HG03520 (cell line): ENCODE data around the gene CAMTA1.

ENCODE experiments used
- ATAC-seq: cut with Tn5 transposase; IDR thresholded peaks from one replicate; pipeline ENCODE4 v1.9.1; 2021; ENCODE audit warnings: mild to moderate bottlenecking, moderate library complexity; ENCODE audit not compliant: unreplicated experiment

The CAMTA1 gene

DNA sequence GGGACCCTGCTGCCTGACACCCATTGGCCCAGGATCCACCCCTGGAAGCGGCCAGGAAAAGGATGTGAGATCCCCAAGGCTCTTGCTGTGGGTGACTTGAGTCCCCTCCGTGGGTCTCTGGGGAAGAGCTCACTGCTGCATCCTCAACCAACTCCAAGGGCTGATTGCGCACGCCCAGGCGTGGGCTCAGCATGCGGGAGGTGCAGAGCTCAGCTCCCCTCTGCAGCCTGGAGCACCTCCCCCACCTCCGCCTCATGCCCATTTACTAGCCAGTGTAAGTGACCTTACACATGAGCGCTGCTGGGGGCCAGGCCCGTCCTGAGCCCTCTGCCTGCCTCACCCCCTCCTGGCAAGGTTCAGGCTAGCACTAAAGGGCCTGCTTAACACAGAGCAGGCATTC is 847.4 kb downstream of the CAMTA1 start:
- ATAC-seq, result no peak

DNA sequence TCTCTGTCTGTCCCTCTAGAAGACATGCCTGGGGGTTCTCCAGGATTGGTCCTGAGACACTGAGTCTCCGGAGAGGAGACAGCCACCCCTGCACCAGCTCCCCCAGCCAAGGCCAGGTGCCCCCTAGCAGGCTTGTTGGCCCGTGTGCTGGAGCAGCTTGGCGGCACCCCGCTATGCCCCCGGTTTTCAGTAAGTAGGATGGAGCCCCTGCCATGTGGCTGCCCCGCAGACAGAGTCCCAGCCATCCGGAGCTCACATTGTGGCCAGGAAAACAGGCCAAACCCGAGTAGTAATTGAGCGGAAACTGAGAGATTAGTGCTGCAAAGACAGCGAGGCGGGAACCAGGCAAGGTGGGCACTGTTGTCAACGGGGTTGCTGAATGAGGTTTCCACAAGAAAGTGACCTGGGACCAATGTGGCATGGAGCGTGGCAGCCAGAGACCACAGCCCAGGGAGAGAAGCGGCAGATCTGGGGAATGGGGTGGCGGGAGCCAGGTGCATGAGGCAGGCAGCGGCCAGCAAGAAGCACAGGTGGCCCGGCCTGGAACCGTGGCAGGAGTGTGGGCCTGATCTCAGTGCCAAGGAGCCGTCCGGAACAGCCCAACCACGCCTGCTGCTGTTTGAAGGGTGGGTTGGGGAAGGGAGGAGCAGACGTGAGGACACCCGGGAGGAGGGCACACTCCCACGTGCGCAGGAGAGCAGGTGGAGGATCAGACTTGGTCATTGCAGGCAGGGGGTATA is 848.4 kb downstream of the CAMTA1 start:
- no peak for ATAC-seq

DNA sequence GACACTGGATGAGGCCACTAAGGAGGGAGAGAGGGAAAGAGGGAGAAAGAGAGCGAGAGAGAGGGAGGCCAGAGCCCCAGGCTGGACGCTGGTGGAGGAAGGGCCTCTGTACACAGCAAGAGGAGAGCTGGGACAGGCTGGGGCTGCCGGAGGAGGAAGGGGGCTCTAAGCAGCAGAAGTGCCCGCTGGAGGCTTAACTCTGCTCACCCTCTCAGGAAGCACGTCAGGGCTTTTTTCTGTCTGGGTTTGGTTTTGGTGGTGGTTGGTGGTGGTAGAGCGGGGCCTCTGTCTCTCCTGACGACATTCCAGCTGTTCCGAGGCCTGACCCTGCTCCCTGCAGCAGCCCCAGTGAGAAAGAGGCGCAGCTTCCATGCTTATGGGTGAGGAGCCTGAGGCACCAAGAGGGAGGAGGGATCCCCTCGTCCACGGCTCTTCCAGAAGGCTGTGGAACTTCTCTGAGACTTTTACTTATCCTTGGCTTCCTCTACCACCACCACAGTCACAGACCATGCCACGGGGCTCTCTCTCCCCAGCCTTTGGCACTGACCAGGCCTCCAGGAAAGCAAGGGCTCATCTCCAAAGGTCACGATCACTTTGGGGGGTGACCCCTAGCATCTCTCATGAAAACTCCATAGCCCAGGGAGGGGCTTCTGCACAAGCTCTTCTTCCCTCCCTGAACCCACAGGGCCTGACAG is 849.4 kb downstream of the CAMTA1 start:
- no peak for ATAC-seq

DNA sequence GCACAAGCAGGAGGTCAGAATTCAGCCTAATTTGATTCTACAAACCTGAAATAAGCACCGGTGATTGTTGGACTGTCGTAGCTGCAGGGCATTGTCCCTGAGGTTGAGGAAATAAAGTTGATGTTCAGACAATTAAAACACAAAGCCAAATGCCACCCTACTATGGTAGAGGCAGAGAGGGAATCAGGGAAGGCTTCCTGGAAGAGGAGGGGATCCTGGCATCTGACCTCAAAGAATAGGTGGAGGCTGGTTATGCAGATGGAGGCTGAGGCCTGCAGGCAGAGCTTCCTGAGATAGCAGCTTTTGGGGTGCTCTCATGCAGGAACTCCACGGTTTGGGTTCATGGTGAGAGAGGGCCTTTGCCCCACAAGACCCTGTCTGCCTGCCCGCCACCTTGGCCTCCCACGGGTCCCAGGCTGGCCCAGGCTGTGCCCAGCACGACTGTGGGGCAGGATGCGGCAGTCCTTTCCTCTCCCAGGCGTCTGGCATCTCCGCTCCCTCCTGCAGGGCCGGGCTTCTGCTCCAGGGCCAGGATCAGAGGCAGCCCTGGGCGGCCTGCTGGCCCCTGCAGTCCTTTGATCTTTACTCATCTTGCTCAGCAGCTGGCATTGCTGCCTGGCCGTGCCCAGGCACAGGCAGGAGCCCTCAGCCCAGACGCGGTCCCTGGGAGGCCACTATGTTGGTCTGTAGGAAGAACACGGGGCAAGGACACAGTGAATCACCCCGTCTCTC is 851.7 kb downstream of the CAMTA1 start:
- no peak for ATAC-seq

DNA sequence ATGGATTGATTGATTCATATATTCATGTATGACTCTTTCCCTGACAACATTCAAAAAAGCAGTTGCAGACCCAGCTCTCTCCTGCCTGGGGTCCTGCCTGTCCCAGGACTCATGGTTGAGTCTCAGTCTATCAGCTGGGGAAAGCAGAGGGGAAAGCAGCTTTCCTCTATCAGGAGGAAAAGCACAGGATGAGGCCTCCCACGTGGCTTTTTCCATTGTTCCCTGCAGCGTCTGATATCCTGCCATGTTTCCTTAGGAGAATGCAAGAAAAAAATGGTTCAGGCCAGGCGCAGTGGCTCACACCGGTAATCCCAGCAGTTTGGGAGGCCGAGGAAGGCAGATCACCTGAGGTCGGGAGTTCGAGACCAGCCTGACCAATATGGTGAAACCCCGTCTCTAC is 852.8 kb downstream of the CAMTA1 start:
- ATAC-seq, result no peak

DNA sequence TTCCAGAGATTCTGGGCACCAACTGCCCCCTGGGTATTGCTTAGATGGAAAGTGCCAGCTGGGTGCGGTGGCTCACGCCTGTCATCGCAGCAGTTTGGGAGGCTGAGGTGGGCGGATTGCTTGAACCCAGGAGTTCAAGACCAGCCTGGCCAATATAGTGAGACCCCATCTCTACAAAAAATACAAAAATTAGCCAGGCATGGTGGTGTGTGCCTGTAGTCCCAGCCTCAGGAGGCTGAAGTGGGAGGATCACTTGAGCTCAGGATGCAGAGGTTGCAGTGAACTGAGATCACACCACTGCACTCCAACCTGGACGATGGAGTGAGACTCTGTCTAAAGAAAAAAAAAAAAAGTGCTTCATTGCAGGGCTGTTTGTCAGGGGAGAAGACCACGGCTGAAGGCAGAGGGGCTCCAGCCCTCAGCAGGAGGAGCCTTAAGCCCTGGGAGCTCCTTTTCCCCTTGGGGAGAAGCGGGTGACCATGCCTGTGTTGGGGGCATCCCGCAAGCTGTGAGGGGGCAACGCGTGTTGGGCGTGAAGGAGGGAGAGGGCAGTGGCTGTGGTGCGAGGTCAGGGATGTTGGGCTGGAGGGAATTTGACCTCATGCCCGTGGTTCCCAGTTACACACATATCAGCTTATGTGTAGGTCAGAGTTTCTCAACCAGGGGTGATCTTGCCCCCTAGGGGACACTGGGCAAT is 854.3 kb downstream of the CAMTA1 start:
- no peak for ATAC-seq

DNA sequence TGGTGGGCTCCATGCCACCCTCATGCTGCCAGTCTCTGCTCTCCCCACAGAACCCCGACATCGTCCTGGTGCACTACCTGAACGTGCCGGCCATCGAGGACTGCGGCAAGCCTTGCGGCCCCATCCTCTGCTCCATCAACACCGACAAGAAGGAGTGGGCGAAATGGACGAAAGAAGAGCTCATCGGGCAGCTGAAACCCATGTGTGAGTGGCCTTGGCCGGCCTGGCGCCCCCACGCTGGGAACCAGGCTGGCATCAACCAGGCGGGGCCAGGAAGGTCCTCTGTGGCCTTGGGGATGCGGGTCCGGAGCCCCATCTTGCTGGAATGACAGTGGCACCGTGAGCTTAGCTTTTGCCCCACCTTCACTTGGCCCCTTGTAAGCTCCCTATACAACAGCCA is 855.1 kb downstream of the CAMTA1 start:
- ATAC-seq, result no peak

DNA sequence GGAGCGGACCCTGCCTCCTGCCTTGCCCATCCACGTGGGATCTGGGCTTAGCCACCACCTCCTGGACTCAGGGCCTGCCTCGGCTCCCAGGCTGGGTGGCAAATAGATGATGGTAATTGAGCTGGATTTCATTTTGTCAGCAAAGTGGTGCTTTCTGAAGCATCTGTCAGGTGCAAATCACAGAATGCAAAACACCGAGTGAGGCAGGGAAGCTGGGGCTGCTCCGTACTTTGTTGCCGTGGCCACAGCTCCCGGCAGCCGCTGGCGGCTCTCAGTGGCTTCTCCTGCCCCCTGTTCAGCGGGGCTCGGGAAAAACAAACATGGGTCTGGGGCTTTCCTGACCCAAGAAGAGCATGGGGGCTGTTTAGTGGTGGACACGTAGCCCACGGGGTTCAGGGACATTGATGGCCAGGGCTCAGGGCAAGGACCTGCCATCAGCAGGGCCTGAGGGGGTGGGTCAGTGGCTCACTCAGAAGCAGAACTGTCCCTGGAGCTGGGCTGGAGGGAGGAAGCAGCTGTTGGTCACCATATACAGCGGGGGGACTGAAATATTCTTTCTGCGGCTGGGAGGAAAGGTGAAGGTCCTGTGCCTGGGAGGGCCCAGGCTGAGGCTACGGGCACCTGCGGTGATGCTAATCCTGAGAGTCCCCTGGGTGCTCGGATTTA is 855.8 kb downstream of the CAMTA1 start:
- ATAC-seq, result no peak

DNA sequence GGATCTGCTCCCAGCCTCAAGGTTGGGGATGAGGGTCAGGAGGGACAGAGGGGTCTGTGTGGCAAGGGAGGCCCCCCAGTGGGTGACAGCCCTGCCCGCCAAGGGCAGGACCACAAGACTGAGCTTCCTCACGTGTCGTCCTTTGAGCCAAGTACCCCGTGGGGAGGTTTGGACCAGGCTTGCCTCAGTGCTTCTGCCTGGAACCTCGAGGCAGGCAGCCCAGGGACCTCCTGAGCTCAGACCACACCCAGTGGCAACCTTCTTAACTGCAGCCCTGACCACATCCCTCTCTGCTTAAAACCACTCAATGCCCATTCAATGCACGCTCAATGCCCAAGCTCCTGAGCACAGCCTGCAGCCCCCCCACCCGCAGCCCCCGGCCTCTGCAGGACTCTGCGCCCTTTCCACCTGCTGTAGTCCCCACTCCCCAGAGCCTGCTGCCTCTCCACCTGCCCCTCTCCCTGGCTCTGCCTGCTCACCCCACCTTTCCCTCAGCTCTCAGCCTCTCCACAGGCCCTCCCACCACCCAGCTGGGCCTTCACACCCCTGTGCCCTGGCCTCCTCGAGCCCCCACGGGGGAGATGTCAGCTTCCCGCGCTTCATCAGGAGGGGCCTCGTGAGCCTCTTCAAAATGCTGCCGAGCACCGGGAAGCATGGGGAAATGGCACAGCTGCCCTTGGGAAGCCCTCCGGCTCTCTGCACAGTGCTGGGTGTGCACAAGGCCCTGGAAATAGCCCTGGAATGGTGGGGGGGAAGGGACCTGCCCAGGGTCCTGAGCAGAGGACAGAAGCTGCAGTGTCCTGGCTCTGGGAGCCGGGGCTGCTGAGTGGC is 856.5 kb downstream of the CAMTA1 start:
- ATAC-seq, result no peak

DNA sequence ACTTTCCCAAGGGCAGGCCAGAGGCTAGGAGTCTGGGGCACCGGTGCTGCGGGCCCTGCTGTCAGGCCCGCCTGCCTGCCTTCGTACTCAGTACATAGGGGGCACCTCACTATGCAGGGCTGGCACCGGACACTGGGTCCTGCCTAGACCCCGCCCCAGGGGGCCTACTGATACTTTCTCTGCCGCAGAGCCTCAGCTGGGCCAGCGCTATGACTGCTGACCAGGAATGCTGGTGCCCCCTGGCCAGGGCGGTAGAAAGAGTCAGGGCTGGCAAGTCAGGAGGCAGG is 857.1 kb downstream of the CAMTA1 start:
- no peak for ATAC-seq

DNA sequence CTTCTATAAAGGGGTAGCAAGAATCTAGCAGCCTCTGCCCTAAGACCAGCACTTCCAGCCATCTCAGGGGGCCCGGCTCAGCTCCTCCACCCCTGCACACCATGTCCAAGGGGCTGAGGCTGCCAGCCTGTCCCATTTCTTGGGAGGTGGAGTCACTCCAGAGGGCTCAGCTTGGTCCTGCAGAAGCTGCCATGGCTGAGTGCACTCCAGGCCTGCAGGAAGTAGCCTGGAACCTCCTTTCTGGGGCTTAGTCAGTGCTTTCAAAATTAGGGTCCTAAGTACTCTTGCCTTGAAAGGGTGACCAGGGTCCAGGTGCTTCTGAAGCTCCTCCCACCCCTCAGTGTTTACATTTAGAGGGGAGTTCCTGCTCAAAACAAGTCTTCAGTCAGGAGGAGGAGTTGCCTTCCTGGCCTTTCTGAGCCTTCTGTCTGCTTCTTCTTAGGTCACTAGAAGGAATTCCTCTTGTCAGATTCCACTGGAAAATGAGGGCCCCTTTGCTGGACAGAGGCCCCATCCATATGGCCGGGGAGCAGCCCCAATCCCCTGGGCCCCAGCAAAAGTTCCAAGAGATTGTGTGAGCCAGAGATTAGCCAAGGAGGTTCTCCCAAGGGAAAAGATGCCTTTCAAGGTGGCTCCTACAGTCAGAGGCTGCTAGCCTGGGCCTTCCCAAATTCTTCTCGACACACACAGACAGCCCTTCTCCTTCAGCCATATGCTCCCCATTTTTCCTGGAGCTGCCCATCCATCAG is 857.7 kb downstream of the CAMTA1 start:
- ATAC-seq, result no peak

DNA sequence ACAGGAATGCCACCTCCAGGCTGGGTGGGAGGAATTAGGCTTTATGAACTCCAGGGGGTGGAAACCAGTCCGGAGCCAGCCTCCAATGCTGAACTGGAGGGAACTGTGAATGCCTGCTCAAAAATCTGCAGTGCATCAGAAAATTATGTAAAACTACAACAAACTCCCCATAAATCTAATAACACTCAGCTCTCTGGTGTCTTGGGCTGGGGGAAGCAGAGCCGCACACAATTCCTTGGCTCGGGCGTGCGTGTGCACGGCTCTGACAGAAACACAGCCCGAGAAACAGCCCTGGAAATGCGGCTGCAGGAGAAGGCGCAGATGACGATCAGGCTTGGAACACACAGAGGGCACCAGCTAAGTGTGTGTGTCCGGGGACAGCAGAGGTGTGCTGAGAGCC is 858.3 kb downstream of the CAMTA1 start:
- no peak for ATAC-seq

DNA sequence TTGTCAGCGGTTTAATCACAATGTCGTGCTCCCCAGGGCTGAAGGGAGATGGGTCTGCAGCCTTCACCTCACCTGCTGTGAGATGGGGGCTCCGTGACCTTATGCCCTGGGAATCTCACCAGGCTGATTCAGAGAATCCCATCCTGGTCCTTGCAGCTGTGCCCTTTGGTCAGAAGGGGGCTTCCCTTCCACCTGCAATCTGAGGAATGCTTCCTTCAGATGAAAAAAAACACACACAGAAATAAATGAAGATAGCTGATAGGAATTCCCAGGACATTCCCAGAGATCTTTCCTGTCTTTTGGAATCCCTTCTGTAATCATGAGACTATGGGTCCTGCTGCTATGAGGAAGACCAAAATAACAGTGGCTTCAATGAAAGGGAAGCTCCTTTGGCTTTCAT is 858.8 kb downstream of the CAMTA1 start:
- ATAC-seq, result no peak

DNA sequence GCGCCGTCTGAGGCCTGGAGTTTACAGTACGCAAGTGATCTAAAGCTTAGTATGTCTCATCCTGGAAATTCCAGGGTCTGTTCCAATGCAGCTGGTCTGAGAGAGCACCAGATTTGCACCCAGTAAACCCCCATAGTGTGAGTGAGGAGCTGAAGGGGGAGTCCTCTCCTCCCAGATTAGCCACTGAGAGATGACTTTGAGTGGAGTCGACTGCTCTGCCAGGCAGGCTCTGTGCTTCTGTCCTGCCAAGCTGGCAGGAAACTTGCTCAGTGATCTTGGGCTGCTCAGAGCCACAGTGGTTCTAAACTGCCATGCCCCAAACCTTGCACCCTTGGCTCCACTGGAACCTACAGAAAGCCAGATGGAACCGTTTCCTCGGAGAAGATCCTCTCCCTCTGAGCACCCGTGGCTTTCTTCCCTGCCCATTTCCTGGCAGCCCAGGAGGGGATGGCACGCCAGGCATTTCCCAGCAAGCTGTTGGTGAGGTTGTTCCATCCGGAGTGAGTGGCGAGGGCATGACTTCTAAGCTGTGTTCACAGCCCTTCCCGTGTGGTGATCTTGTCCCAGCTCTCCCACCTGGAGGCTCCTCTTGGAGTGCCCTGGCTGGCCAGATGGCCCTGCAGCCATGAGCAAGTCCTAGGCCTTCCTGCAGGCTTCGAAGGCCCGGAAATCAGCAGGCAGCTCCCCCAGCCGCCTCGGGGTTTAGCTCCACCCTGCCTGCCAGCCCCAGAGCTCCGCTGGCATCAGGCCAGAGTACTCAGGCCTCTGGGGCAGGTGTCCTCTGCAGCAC is 859.9 kb downstream of the CAMTA1 start:
- ATAC-seq, result no peak

DNA sequence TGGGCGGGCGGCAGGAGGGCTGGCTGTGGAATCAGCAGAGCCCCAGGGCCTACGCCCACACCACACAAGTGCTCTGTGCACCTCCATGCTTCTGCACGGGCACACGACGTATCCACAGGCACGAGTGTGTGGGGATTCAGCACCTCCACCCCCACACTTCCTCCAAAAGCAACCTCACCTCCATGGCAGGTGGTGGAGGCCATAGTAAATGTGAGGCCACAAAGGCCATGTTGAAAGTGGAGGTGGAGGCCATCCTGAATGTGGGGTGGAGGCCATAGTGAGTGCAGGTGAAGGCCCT is 860.4 kb downstream of the CAMTA1 start:
- ATAC-seq, result no peak

DNA sequence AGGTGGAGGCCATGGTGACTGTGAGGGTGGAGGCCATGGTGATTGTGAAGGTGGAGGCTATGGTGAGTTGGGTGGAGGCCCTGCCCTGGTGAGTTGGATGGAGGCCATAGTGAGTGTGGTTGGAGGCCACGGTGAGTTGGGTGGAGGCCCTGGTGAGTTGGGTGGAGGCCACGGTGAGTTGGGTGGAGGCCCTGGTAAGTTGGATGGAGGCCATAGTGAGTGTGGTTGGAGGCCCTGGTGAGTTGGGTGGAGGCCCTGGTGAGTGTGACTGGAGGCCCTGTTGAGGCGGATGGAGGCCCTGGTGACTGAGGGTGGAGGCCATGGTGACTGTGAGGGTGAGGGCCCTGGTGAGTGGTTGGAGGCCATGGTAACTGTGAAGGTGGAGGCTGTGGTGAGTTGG is 860.9 kb downstream of the CAMTA1 start:
- ATAC-seq, result no peak

DNA sequence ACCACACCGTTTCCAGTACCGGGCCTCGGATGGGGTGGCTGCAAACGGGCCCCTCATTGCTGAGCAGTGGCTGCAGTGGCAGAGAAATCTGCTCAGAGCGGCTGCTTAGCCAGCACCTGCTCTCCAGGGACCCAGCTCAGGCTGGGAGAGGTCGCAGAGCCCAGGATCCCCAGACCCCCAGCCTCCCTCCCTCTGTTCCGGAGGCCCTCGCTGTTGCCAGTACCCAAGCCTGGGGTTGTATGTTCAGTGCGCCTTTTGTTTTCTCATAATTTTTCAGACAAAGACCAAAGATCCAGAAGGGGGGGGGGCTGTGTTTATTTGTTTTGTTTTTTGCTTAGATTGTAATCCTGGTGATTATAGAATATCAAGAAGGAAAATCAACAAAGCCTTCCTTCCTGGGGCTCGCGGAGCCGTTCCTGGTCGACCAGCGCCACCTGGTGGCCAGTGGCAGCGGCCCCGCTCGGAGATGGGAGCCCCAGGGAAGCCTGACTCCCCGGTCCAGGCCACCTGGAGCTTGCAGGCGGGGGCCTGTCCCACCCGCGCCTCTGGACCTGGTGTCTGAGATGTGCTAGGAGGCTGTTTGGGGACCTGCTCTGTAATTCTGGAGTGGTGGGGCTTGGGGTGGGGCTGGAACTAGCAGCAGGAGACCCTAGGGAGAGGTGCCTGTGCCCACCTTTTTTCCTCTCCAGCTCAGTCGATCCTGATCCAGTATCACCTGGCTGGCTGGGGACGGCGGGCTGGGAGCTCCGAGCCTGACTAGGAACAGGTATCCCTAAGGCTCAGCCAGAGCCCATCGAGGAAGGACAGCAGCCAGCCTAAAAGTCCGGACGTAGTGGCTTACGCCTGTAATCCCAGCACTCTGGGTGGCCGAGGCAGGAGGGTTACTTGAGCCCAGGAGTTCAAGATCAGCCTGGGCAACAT is 862.0 kb downstream of the CAMTA1 start:
- no peak for ATAC-seq
